Measurements from ENCODE around the gene ZNF529. TPM values are rescaled to one million over a fixed set of nuclear protein-coding genes. Genes with fewer than 3 reads are reported as not detected.

Gene ZNF529
- total RNA-seq, 2 donors from 2014 or later, result 2.1 to 5.0 TPM

- TF ChIP-seq CTCF (IDR thresholded peaks at IDR 0.05), result no peak
- no peaks in the 10 kb centered on the region for H3K9me3 ChIP-seq
- no peak overlapping the region for H3K27ac ChIP-seq
- no peaks in the 10 kb centered on the region for H3K27me3 ChIP-seq
- peak overlapping the region in 1 of 2 donors; percentile 88 for H3K9ac ChIP-seq (ENCODE audit: low read depth in 2 of 2, low read length in 2 of 2)
- no peak for DNase-seq
- peak overlapping the region; percentile 64 for H3K4me3 ChIP-seq
- H3K36me3 ChIP-seq, result no peaks in the 10 kb centered on the region
- intact Hi-C loops (cut with DNase I), result no loop called here
- H3K4me1 ChIP-seq, result no peaks in the 10 kb centered on the region
Observed at GRCh38 chr19:36527341-36527740, 45.8 kb downstream of the ZNF529 start.

GRCh38 chr19:36526581-36526980, 46.5 kb downstream of the ZNF529 start:
- no peaks in the 10 kb centered on the region for H3K4me1 ChIP-seq
- no peak overlapping the region for H3K27ac ChIP-seq
- no peak overlapping the region for H3K4me3 ChIP-seq
- H3K9me3 ChIP-seq, result no peaks in the 10 kb centered on the region
- intact Hi-C loops (cut with DNase I), result no loop called here
- no peak for DNase-seq
- TF ChIP-seq CTCF (IDR thresholded peaks at IDR 0.05), result no peak
- H3K36me3 ChIP-seq, result no peaks in the 10 kb centered on the region
- no peaks in the 10 kb centered on the region for H3K27me3 ChIP-seq
- peak overlapping the region in 1 of 2 donors; percentile 24 for H3K9ac ChIP-seq (ENCODE audit: low read depth in 2 of 2, low read length in 2 of 2)

- Histone ChIP-seq H3K27ac (no peak overlapping the region), H3K9me3 (no peaks in the 10 kb centered on the region), H3K36me3 (peaks cover 5% of the 10 kb centered on the region), H3K4me1 (no peaks in the 10 kb centered on the region), H3K27me3 (no peaks in the 10 kb centered on the region), H3K9ac (ENCODE audit: low read depth in 2 of 2, low read length in 2 of 2) (no peak overlapping the region), H3K4me3 (no peak overlapping the region)
- intact Hi-C loops (cut with DNase I), result no loop called here
- TF ChIP-seq CTCF (IDR thresholded peaks at IDR 0.05), result no peak
- DNase-seq, result no peak
Observed at GRCh38 chr19:36524617-36525016, 48.5 kb downstream of the ZNF529 start.

GRCh38 chr19:36514012-36514612, 59.0 kb downstream of the ZNF529 start:
- DNase-seq, result no peak
- H3K4me3 ChIP-seq, result no peak overlapping the region
- H3K27ac ChIP-seq, result no peak overlapping the region
- peaks cover 8% of the 10 kb centered on the region for H3K36me3 ChIP-seq
- no peak overlapping the region for H3K9ac ChIP-seq (ENCODE audit: low read depth in 2 of 2, low read length in 2 of 2)
- intact Hi-C loops (cut with DNase I), result no loop called here
- TF ChIP-seq CTCF (IDR thresholded peaks at IDR 0.05), result no peak
- H3K4me1 ChIP-seq, result no peaks in the 10 kb centered on the region
- peaks cover 23% of the 10 kb centered on the region for H3K9me3 ChIP-seq
- no peaks in the 10 kb centered on the region for H3K27me3 ChIP-seq

GRCh38 chr19:36508325-36508724, 64.8 kb downstream of the ZNF529 start:
- no peak overlapping the region for H3K4me3 ChIP-seq
- no peak overlapping the region for H3K9ac ChIP-seq (ENCODE audit: low read depth in 2 of 2, low read length in 2 of 2)
- H3K36me3 ChIP-seq, result no peaks in the 10 kb centered on the region
- no peaks in the 10 kb centered on the region for H3K27me3 ChIP-seq
- intact Hi-C loops (cut with DNase I), result no loop called here
- peaks cover 11% of the 10 kb centered on the region for H3K9me3 ChIP-seq
- no peak overlapping the region for H3K27ac ChIP-seq
- no peak for TF ChIP-seq CTCF (IDR thresholded peaks at IDR 0.05)
- no peak for DNase-seq
- H3K4me1 ChIP-seq, result no peaks in the 10 kb centered on the region

Data from colonic mucosa (tissue), 4 donors.